Loucy (cell line): ENCODE results near the gene RARRES1.

Experiments
- EZH2phosphoT487 ChIP-seq: fragments of 200-600 bp; IDR thresholded peaks from 2 replicates; pipeline ENCODE4 v1.6.1; 2018; ENCODE audit warnings: antibody characterized with exemption, mild to moderate bottlenecking, moderate library complexity, borderline replicate concordance
- TF ChIP-seq, protein P1 (sequence below): fragments of 200-600 bp; sonication (generic); conservative IDR thresholded peaks from 2 replicates; pipeline ENCODE4 v1.5.1; 2014; ENCODE audit warnings: mild to moderate bottlenecking, antibody characterized with exemption, low read length

DNA sequence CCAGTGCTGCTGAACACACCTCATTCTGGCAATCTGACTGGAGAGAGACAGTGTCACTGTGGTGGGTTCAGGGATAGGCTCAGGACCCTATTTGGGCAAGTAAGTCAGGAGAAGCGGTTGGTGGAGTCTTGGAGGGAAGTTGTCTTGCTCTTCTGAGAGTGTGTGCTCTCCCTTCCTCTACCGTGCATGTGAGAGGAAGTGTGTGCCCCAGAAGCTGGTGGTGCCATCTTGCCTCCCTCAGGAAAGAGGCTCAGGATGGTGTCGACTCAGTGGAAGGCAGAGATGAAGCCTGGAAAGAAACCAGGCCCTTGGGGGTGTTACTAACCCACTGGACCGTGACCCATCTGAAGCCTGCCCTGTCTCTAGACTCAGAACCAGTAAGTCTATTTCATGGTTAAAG lies 6.8 kb upstream of the RARRES1 start:
- TF ChIP-seq, protein P1, sequence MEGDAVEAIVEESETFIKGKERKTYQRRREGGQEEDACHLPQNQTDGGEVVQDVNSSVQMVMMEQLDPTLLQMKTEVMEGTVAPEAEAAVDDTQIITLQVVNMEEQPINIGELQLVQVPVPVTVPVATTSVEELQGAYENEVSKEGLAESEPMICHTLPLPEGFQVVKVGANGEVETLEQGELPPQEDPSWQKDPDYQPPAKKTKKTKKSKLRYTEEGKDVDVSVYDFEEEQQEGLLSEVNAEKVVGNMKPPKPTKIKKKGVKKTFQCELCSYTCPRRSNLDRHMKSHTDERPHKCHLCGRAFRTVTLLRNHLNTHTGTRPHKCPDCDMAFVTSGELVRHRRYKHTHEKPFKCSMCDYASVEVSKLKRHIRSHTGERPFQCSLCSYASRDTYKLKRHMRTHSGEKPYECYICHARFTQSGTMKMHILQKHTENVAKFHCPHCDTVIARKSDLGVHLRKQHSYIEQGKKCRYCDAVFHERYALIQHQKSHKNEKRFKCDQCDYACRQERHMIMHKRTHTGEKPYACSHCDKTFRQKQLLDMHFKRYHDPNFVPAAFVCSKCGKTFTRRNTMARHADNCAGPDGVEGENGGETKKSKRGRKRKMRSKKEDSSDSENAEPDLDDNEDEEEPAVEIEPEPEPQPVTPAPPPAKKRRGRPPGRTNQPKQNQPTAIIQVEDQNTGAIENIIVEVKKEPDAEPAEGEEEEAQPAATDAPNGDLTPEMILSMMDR = no peak
- no peak for TF ChIP-seq EZH2phosphoT487
